Hippocampal formation (tissue), 2 donors: ENCODE results near the gene PTPRC.

Source experiments
- DNase-seq, 2 donors: peaks; one replicate each; lab custom pipeline; 2025; lab: John Stamatoyannopoulos, UW

Gene PTPRC

DNA sequence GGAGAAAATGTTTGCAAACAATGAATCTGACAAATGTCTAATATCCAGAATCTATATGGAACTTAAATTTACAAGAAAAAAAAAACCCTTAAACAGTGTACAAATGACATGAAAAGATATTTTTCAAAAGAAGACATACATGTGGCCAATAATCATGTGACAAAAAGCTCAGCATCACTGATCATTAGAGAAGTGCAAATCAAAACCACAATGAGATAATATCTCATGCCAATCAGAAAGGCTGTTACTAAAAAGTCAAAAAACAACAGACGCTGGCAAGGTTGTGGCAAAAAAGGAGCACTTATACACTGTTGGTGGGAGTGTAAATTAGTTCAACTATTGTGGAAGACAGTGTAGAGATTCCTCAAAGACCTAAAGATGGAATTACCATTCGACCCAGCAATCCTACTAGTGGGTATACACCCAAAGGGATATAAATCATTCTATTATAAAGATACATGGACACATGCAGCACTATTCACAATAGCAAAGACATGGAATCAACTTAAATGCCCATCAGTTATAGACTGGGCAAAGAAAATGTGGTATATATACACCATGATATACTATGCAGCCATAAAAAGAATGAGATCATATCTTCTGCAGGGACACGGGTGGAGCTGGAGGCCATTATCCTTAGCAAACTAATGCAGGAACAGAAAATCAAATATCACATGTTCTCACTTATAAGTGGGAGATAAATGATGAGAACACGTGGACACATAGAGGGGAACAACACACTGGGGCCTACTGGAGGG lies 123.2 kb downstream of the PTPRC start:
- DNase-seq = no peak

DNA sequence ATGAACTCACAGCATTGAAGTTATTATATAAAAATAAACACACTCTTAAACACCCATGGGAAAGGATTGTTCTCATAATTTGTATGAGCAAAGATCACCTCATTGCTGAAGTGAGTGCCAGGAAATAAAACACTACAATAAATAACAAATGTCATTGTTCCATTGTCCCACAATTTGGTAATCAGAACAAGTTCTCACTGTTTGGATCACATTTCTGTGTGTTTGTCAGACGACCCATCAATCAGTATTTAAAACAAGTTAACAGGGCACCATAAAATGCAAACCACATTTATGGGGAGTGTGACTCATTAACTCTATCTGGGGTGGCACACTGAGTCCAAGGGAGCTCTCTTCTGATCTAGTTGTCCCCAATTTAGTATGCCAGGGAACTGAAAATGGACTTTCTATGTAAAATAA lies 124.5 kb downstream of the PTPRC start:
- peak in 1 of 2 donors; percentile 25 for DNase-seq

DNA sequence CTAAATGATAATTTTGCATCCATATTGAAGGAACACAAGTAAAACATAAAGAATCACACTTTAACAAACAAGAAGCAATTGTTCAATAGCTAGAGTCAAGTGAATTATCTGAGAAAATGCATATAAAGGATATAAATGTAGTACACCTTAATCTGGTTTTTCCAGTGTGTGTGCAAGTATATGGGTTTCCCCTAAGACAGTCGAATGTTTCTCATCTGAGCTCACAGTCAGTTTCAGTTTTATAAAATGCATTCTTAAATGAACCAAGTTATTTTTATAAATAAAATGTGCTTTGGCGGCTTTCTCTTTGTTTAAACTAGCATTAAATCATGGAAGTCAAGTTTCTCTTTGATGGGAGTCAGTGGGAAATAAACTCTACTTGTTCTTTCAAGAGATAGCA lies 125.9 kb downstream of the PTPRC start:
- DNase-seq = no peak

DNA sequence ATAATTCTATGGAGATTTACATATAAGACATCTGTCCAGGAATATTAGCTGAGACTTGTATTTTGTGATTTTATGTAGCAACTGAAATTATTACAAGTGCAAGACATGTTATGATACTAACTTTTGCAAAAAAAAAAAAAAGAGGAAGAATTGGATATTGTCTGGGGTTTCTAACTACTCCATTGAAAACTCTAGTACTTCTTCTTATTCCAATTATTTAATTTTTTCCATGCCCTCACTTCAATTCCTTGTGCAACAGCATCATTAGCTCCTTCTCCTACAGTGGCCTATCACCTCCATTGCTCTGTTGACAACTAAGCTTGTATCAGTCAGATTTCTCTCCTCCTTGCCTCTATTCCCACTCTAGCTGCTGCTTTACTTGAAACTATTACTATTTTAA lies 126.6 kb downstream of the PTPRC start:
- DNase-seq = no peak

DNA sequence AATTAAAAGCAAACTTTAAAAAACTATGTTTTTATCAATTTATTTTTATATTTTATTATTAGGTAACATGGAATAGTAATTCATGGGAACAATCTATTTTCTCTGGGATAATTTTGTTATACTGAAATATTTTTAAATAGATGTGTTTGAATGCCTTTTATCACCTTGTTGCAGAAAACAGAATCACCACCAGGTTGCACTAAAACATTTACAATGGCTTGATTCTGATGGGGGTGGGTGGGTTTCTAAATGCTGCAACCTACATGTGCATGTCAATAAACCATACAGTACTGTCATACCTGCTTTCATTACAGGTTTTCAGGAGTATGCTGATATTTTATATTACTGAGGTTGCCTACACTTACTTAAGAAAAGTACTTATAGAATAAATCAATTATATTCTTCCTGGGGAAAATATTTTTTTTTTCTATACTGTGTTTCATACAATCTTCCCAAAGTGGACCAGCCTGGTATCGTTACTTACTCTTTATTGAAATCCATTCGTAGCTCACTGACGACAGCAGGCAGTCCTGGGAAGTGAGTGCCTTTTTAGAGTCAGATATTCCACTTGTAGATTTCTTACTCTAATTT lies 132.8 kb downstream of the PTPRC start:
- peak in 1 of 2 donors; percentile 19 for DNase-seq

DNA sequence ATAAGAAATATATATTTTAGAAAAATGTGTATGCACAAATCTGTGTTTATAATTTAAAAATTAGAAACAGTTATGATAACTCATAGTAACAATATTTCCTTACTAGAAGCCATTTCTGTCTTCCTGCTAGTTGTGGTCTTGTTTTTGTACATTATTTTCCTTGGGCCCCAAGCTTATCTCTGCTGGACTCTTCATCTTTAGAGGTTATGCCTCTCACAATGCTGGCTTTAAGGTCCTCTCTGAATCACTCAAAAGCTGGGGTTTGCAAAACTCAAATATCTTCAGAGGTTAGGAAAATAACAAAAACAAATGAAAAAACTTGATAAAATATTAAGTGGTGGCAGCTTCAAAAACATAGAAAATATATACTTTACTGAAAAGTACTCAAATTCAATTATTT lies 133.8 kb downstream of the PTPRC start:
- DNase-seq = no peak

DNA sequence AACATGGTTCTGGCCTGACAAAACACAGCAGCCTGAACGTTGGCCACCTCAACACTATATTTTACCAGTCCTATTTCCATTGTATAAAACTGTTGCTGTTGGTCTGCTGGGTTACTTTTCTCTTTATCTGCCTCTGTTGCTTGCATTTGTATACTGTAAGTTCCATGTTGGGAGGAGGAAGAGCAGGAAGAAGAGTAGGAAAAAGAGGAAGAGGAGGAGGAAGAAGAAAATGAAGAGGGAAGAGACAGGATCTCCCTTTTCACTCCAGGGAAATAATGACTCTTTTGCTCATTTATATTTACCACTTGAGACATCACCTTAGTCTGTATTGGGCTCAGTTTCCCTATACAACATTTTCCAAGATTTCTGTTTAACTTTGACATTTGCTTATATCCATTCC lies 134.2 kb downstream of the PTPRC start:
- no peak for DNase-seq

DNA sequence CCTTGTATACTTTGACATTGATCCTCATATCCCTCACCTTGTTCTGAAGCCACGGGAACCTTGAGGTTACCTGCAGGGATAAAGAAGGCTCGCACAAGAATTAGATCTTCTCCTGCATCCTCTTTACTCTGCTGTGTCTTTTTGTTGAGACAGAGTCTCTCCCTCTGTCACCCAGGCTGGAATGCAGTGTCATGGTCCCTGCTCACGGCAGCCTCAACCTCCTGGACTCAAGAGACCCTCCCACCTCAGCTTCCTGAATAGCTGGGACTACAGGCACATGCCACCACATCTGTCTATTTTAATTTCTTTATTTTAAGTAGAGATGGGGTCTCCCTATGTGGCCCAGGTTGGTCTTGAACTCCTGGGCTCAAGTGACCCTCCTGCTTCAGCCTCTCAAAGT lies 134.7 kb downstream of the PTPRC start:
- no peak for DNase-seq

DNA sequence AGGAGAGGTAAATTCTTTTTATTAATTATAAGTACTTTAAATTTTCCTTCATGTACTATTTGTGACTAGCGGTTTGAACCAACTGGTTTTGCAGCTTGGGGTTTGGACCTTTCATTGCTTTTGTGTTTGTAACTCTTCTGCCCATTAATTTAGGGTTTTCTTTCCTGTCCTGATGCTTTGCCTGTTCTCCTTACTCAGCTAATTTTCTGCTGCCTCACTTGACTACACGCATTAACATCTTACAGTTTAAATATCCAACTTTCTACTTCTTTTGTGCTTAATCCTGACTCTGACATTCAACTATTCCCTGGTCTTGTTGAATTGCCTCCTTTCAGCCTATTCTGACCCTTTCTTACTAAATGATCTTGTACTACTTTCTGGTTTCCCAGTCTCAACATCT lies 135.6 kb downstream of the PTPRC start:
- no peak for DNase-seq

DNA sequence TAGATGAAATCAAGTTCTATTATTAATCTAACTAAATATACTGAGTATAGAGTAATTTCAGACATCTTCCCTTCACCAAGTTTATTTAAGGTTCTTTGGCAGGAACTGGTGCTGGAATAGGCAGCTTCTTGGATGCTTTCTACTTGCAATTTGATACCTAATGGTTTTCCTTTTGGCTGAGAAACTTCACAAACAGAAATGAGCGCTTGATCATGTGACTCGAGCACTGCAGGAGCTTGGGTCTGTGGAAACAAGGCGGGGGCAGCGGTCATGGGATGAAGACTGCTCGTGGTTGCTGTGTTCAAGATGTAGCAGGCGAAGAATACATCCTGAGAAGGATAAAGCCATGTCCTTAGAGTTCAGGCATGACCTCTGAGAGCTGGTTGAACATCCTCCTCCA lies 136.8 kb downstream of the PTPRC start:
- no peak for DNase-seq

DNA sequence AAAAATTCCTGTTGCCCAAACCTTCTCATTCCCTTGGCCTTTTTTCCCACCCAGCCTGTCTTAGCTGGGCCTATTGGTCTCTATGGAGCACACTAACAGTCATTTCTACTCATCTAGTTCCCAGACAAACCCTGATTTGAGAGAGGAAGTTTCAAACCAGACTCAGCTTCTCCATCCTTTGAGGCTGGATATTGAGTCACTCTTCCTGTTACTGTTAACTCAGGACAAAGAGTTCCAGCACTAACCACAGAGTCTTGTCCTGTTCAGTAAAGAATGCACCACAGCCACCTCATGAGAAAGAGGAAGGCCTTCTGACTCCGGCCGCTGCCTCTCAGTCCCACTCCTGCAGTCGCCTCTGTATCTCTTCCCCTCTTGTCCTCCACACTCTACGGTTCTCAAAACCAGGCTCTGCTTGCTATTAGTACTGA lies 137.8 kb downstream of the PTPRC start:
- peak in 1 of 2 donors; percentile 20 for DNase-seq

DNA sequence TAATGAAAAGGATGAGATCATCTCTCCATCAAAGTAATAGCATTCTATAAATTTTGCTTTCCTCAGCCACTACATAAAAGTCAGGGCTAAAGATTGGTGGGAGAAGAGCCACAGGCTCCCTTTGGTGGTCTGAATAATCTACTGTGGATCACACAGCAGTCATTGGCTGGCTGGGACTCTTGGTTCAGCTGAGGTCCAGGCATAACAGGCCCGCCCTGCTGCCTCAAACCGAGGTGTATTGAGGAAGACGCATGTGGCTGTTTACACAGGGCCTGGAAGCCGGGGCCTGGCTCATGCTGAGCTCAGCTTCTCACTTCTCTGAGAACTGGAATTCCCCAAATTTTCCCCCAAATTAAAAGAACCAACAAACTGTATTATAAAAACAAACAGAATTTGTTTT lies 139.2 kb downstream of the PTPRC start:
- no peak for DNase-seq

DNA sequence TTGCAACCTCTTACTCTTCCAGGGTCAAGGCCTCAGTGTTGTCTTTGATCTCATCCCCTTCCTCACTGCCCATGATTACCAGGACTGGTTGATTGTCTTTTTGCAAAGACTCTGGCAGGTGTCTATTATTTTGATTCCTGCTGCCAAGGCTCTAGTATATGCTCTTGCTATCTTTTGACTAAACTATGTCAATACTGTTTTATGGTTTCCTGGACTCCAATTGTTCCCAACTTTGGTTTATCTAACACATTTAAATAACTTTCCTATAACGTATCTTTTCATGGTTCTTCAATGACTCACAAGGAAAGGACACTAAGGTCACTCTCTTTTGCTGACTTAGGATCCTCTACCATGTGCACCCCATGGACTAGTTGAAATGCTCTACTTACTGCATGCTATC lies 141.5 kb downstream of the PTPRC start:
- DNase-seq = no peak

DNA sequence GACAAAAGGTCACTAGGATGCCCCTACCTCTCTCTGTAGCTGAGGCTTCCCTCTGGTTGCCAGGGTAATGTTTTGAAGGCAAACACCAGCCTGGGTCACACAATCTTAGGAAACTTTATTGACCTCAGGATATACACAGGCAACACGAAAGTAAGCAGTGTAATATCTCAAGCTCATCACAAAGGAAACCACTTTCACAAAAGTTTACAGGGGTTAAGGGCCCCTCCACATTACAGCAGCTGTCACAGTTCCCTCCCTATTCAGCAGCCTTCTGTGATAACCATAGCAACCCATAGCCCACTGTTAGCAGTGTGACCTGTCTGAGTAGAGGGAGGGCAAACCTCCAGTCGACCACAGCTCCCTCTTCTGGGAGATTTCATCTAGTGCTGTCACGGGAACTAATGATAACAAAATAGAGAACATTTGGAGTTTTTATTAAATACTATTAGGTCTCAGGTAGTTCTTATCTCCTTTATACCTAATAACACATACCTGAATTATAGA lies 149.8 kb downstream of the PTPRC start:
- DNase-seq = no peak

DNA sequence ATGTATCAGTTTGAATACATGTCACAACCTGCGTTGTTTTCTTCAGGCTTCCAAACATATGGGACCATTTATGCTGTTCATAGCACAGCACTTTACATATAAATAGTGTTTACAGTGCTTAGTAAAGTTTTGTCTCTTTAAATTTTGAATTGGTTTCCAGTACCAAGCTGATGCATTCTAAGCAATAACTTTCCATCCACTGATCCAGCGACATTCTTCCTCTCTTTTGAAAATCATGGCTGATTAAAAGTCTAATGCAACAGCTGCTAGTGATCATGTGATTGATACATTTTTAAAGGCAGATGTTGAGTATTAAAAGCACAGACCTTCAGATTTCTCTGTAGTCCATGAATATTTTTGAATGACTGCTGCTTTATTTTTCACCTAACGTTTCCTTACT lies 154.9 kb downstream of the PTPRC start:
- no peak for DNase-seq

DNA sequence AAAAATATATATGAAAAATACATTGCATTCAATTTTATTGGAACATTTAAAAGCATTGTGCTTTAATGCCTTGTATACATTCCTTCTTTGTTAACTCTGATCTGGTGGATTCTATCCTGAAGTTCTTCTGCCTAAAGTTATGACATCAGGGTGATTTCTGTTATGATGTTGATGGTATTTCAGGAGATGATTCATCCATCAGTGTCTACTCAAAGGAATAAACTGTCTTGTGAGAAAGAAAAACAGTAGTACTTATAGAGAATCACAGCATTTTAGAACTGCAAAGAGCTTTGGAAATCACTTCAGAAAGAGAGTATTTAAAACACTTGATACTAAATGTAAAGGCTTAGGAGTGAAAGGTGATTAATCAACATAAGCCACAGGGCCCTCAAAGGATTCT lies 155.7 kb downstream of the PTPRC start:
- no peak for DNase-seq

DNA sequence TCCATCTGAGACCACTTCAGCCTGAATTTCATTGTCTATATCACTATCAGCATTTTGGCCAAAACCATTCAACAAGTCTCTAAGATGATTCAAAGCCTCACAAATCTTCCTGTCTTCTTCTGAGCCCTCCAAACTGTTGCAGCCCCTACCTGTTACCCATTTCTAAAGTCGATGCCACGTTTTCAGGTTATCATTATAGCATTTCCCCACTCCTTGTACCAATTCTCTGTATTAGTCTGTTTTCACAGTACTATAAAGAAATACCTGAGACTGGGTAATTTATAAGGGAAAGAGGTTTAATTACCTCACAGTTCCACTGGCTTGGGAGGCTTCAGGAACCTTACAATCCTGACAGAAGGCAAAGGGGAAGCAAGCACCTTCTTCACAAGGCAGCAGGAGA lies 158.8 kb downstream of the PTPRC start:
- no peak for DNase-seq

DNA sequence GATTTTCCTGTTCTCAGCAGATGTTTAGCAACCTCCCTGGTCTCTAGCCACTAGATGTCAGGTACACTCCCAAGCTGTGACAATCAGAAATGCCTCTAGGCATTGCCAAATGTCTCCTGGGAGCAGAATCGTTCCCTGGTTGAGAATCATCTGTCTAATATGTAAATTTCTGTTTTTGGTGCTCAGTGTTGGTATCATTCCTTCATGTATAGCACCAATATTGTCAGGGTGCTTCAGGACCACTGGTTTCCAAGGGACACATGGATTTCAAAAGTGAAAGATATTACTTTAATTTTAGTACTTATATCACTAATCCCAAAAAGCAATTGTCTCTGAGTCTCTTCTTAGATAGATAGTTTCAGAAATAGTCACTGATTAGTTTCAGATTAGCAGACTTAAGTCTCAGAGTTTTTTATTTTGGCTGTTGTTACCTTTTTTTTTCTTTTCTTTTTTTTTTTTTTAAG lies 160.1 kb downstream of the PTPRC start:
- DNase-seq = no peak

DNA sequence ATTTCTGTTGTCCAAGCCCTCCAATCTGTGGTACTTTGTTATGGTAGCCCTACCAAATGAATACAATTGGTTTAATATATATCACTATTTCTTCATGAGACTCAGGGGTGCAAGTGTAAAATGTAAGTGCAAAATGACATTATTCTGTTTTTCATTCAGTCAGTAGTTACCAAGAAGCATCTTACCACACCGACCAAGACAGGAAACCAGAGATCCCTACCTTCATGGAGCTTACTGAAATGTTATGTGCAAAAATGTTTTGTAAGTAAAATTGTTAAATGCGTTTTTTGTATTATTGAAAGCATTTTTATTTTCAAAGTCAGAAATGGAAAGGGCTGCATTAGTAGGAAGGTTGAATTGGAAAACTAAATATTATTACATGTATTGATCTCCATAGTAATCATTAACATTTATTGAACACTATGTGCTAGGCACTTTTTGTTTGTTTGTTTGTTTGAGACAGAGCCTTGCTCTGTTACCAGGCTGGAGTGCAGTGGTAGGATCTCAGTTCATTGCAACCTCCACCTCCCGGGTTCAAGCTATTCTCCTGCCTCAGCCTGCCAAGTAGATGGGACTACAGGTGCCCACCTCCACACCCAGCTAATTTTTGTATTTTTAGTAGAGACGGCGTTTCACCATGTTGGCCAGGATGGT lies 166.8 kb downstream of the PTPRC start:
- DNase-seq = no peak

DNA sequence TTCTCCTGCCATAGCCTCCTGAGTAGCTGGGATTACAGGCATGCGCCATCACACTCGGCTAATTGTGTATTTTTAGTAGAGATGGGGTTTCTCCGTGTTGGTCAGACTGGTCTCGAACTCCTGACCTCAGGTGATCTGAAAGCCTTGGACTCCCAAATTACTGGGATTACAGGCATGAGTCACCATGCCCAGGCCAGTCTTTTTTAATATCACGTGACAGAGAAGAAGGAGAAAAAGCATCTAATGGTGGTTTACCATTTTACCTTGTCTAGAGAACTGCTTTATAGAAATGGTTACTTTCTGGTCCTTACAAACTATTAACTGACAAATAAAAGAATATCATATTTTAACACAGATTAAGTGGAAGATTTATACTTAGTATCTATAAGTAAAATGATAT lies 168.0 kb downstream of the PTPRC start:
- DNase-seq = no peak
